Stomach smooth muscle (tissue), 2 donors: Measurements from ENCODE around the gene CCL22.
A peak's percentile ranks its signal among the peaks of the same experiment; 100 is the strongest.

ENCODE experiments used
- H3K27ac ChIP-seq: one replicate; pipeline ENCODE4 v1.7.0; 2013; ENCODE audit warnings: mild to moderate bottlenecking, low read length, inconsistent platforms
- H3K27me3 ChIP-seq, 2 donors: one replicate each; pipeline ENCODE4 v1.7.0; 2013; ENCODE audit warnings: low read length in 2 of 2; ENCODE audit not compliant: insufficient read depth in 2 of 2, control insufficient read depth in 1 of 2
- H3K36me3 ChIP-seq, 2 donors: one replicate each; pipeline ENCODE4 v1.7.0; 2013; ENCODE audit warnings: low read length in 2 of 2; ENCODE audit not compliant: control insufficient read depth in 2 of 2, insufficient read depth in 2 of 2
- H3K4me1 ChIP-seq: one replicate; pipeline ENCODE4 v1.7.0; 2013; ENCODE audit warnings: low read length; ENCODE audit not compliant: control insufficient read depth, insufficient read depth
- H3K4me3 ChIP-seq, 2 donors: one replicate each; pipeline ENCODE4 v1.7.0; 2013; ENCODE audit warnings: low read length in 2 of 2
- H3K9ac ChIP-seq, 2 donors: one replicate each; pipeline ENCODE4 v1.7.0; 2013; ENCODE audit warnings: low read length in 2 of 2, mild to moderate bottlenecking in 1 of 2
- H3K9me3 ChIP-seq, 2 donors: one replicate each; pipeline ENCODE4 v1.7.0; 2013; ENCODE audit warnings: low read length in 2 of 2; ENCODE audit not compliant: control insufficient read depth in 2 of 2
- donor health status: healthy.
- donor health status: Pancreatic carcinoma.

CCL22 gene

GRCh38 chr16:57358527-57359095 is at the start of gene CCL22:
CCL22 (plus strand) TSS chr16:57358783; CDS start chr16:57358817, 34 bp downstream.
- H3K9me3 ChIP-seq: no peaks in the 10 kb centered on the region
- H3K36me3 ChIP-seq: no peaks in the 10 kb centered on the region
- H3K27ac ChIP-seq: no peak within 1 kb of the TSS
- H3K4me3 ChIP-seq: no peak within 1 kb of the TSS
- no peaks in the 10 kb centered on the region for H3K4me1 ChIP-seq
- no peaks in the 10 kb centered on the region for H3K27me3 ChIP-seq
- no peak within 1 kb of the TSS for H3K9ac ChIP-seq

- H3K27ac ChIP-seq: no peak overlapping the region
- H3K4me1 ChIP-seq: no peaks in the 10 kb centered on the region
Measured at GRCh38 chr16:57310801-57311200, 47.8 kb upstream of the CCL22 start.

GRCh38 chr16:57313509-57313908 is 45.1 kb upstream of the CCL22 start:
- no peak overlapping the region for H3K27ac ChIP-seq
- peaks cover 4% of the 10 kb centered on the region in 2 donors for H3K27me3 ChIP-seq
- no peak overlapping the region for H3K4me3 ChIP-seq
- no peaks in the 10 kb centered on the region for H3K9me3 ChIP-seq
- no peak overlapping the region for H3K9ac ChIP-seq
- peaks cover 6% of the 10 kb centered on the region for H3K4me1 ChIP-seq
- H3K36me3 ChIP-seq: no peaks in the 10 kb centered on the region

More at GRCh38 chr16:57310801-57311200, 47.8 kb upstream of the CCL22 start:
- no peaks in the 10 kb centered on the region for H3K36me3 ChIP-seq
- no peak overlapping the region for H3K9ac ChIP-seq
- no peaks in the 10 kb centered on the region for H3K9me3 ChIP-seq
- peaks cover 0 to 4% of the 10 kb centered on the region in 2 donors for H3K27me3 ChIP-seq
- H3K4me3 ChIP-seq: no peak overlapping the region

- H3K36me3 ChIP-seq: no peaks in the 10 kb centered on the region
- no peaks in the 10 kb centered on the region for H3K9me3 ChIP-seq
- H3K4me3 ChIP-seq: no peak overlapping the region
- no peak overlapping the region for H3K9ac ChIP-seq
- H3K4me1 ChIP-seq: peaks cover 6% of the 10 kb centered on the region
- peaks cover 4% of the 10 kb centered on the region in 2 donors for H3K27me3 ChIP-seq
- no peak overlapping the region for H3K27ac ChIP-seq
Measured at GRCh38 chr16:57314161-57314785, 44.3 kb upstream of the CCL22 start.

GRCh38 chr16:57315416-57315815 is 43.2 kb upstream of the CCL22 start:
- peaks cover 6% of the 10 kb centered on the region for H3K4me1 ChIP-seq
- no peaks in the 10 kb centered on the region for H3K36me3 ChIP-seq
- H3K9ac ChIP-seq: no peak overlapping the region
- H3K4me3 ChIP-seq: no peak overlapping the region
- H3K9me3 ChIP-seq: no peaks in the 10 kb centered on the region
- peaks cover 4% of the 10 kb centered on the region in 2 donors for H3K27me3 ChIP-seq
- H3K27ac ChIP-seq: no peak overlapping the region

- H3K27ac ChIP-seq: peak overlapping the region; percentile 18
- H3K4me3 ChIP-seq: no peak overlapping the region
- H3K36me3 ChIP-seq: no peaks in the 10 kb centered on the region
- peaks cover 4% of the 10 kb centered on the region in 2 donors for H3K27me3 ChIP-seq
- peaks cover 6% of the 10 kb centered on the region for H3K4me1 ChIP-seq
- no peak overlapping the region for H3K9ac ChIP-seq
- no peaks in the 10 kb centered on the region for H3K9me3 ChIP-seq
Measured at GRCh38 chr16:57316390-57317017, 42.1 kb upstream of the CCL22 start.

- peaks cover 6% of the 10 kb centered on the region for H3K4me1 ChIP-seq
- no peak overlapping the region for H3K4me3 ChIP-seq
- H3K9ac ChIP-seq: no peak overlapping the region
- no peaks in the 10 kb centered on the region for H3K9me3 ChIP-seq
- no peak overlapping the region for H3K27ac ChIP-seq
- no peaks in the 10 kb centered on the region for H3K36me3 ChIP-seq
- peaks cover 0 to 4% of the 10 kb centered on the region in 2 donors for H3K27me3 ChIP-seq
Measured at GRCh38 chr16:57318240-57318970, 40.2 kb upstream of the CCL22 start.

- Histone ChIP-seq H3K27me3 (peaks cover 0 to 4% of the 10 kb centered on the region in 2 donors), H3K9ac (no peak overlapping the region), H3K27ac (no peak overlapping the region), H3K9me3 (peaks cover 0 to 1% of the 10 kb centered on the region in 2 donors), H3K4me3 (no peak overlapping the region), H3K4me1 (peaks cover 6% of the 10 kb centered on the region), H3K36me3 (no peaks in the 10 kb centered on the region)
Measured at GRCh38 chr16:57319646-57320045, 38.9 kb upstream of the CCL22 start.

GRCh38 chr16:57324749-57325148 is 33.8 kb upstream of the CCL22 start:
- H3K9ac ChIP-seq: no peak overlapping the region
- no peak overlapping the region for H3K4me3 ChIP-seq
- peaks cover 3% of the 10 kb centered on the region in 2 donors for H3K9me3 ChIP-seq
- H3K4me1 ChIP-seq: no peaks in the 10 kb centered on the region
- no peak overlapping the region for H3K27ac ChIP-seq
- no peaks in the 10 kb centered on the region for H3K27me3 ChIP-seq
- no peaks in the 10 kb centered on the region for H3K36me3 ChIP-seq

GRCh38 chr16:57325458-57325857 is 33.1 kb upstream of the CCL22 start:
- no peak overlapping the region for H3K4me3 ChIP-seq
- H3K27ac ChIP-seq: no peak overlapping the region
- H3K27me3 ChIP-seq: no peaks in the 10 kb centered on the region
- H3K36me3 ChIP-seq: no peaks in the 10 kb centered on the region
- no peaks in the 10 kb centered on the region for H3K4me1 ChIP-seq
- peaks cover 3% of the 10 kb centered on the region in 2 donors for H3K9me3 ChIP-seq
- no peak overlapping the region for H3K9ac ChIP-seq
